GM23338 (cell line): ENCODE results near the gene RUNX3. TPM values are rescaled to one million over a fixed set of nuclear protein-coding genes. Genes with fewer than 3 reads are reported as not detected.

Source experiments
- ATAC-seq: fragments of 200-7000 bp; cut with Tn5 transposase; 3 replicates; pipeline ENCODE4 v1.9.1; 2020
- DNase-seq: peaks from one replicate; pipeline ENCODE4 v3.0.0-alpha.2; 2015; ENCODE audit warnings: low spot score
- H2AFZ ChIP-seq: fragments of 200-600 bp; sonication (generic); 2 replicates; pipeline ENCODE4 v1.8.0; 2016; ENCODE audit warnings: antibody characterized with exemption, mild to moderate bottlenecking, moderate library complexity
- H3F3A ChIP-seq: fragments of 200-600 bp; sonication (generic); replicated peaks from 2 replicates; pipeline ENCODE4 v1.8.0; 2017; ENCODE audit warnings: antibody characterized with exemption, mixed run types, low read depth
- H3K27ac ChIP-seq: fragments of 200-600 bp; sonication (generic); 2 replicates; pipeline ENCODE4 v1.6.1; 2016; ENCODE audit warnings: low read depth
- H3K27me3 ChIP-seq: fragments of 200-600 bp; sonication (generic); 2 replicates; pipeline ENCODE4 v1.8.0; 2016; ENCODE audit warnings: mild to moderate bottlenecking, mixed run types, moderate library complexity; ENCODE audit not compliant: insufficient read depth
- H3K36me3 ChIP-seq: fragments of 200-600 bp; sonication (generic); 2 replicates; pipeline ENCODE4 v1.8.0; 2016; ENCODE audit warnings: mild to moderate bottlenecking; ENCODE audit not compliant: insufficient read depth
- H3K4me1 ChIP-seq: fragments of 200-600 bp; sonication (generic); 2 replicates; pipeline ENCODE4 v1.8.0; 2016; ENCODE audit warnings: mild to moderate bottlenecking, moderate library complexity; ENCODE audit not compliant: insufficient read depth
- H3K4me2 ChIP-seq: fragments of 200-600 bp; sonication (generic); 2 replicates; pipeline ENCODE4 v1.7.1; 2017; ENCODE audit warnings: mixed run types
- H3K4me3 ChIP-seq: fragments of 200-600 bp; sonication (generic); 2 replicates; pipeline ENCODE4 v1.6.1; 2016; ENCODE audit warnings: mixed run types
- H3K79me2 ChIP-seq: fragments of 200-600 bp; sonication (generic); replicated peaks from 2 replicates; pipeline ENCODE4 v1.8.0; 2017; ENCODE audit warnings: mild to moderate bottlenecking; ENCODE audit not compliant: insufficient read depth
- H3K9me2 ChIP-seq: fragments of 200-600 bp; sonication (generic); 2 replicates; pipeline ENCODE4 v1.8.0; 2017; ENCODE audit not compliant: insufficient read depth
- H4K20me1 ChIP-seq: fragments of 200-600 bp; sonication (generic); replicated peaks from 2 replicates; pipeline ENCODE4 v1.8.0; 2017; ENCODE audit warnings: mild to moderate bottlenecking; ENCODE audit not compliant: insufficient read depth
- H3K27ac Mint-ChIP-seq: 2 replicates; pipeline ENCODE4 v1.8.0; 2020; ENCODE audit warnings: inconsistent platforms, mild to moderate bottlenecking, moderate library complexity, mixed read lengths
- H3K27me3 Mint-ChIP-seq: 3 replicates; pipeline ENCODE4 v1.8.0; 2022; ENCODE audit warnings: low read depth, mild to moderate bottlenecking, moderate library complexity, mixed read lengths, inconsistent platforms; ENCODE audit not compliant: insufficient read depth, poor library complexity
- H3K36me3 Mint-ChIP-seq: 3 replicates; pipeline ENCODE4 v1.8.0; 2021; ENCODE audit warnings: low read depth, mild to moderate bottlenecking, inconsistent platforms, moderate library complexity, mixed read lengths
- H3K4me1 Mint-ChIP-seq: 3 replicates; pipeline ENCODE4 v1.8.0; 2020; ENCODE audit warnings: mild to moderate bottlenecking, inconsistent platforms, mixed read lengths
- H3K4me3 Mint-ChIP-seq: 3 replicates; pipeline ENCODE4 v1.8.0; 2021; ENCODE audit warnings: moderate library complexity, mild to moderate bottlenecking, inconsistent platforms, mixed read lengths
- H3K9me3 Mint-ChIP-seq: 3 replicates; pipeline ENCODE4 v1.8.0; 2020; ENCODE audit warnings: moderate library complexity, mild to moderate bottlenecking, inconsistent platforms, mixed read lengths
- CREB1 ChIP-seq: fragments of 250-450 bp; sonication (Bioruptor Pico); IDR thresholded peaks from 2 replicates; pipeline ENCODE4 v1.5.0; 2020; ENCODE audit warnings: low read depth, mild to moderate bottlenecking, moderate library complexity
- CTCF ChIP-seq, 2 experiments: fragments of 200-600 bp in 1 of 2; sonication (generic) in 1 of 2; conservative IDR thresholded peaks; 2 replicates each; pipeline versions ENCODE4 v1.5.1 to v1.6.1; 2016 to 2017; ENCODE audit warnings: antibody characterized with exemption in 2 of 2, low read depth in 2 of 2, mild to moderate bottlenecking in 2 of 2, moderate library complexity in 1 of 2
- ETS1 ChIP-seq: IDR thresholded peaks from 2 replicates; pipeline ENCODE4 v1.6.1; 2016; ENCODE audit warnings: antibody characterized with exemption
- EZH2phosphoT487 ChIP-seq: fragments of 200-600 bp; sonication (generic); IDR thresholded peaks from one replicate; pipeline ENCODE4 v1.8.1; 2018; ENCODE audit warnings: antibody characterized with exemption; ENCODE audit not compliant: unreplicated experiment
- JUNB ChIP-seq: IDR thresholded peaks from one replicate; pipeline ENCODE4 v1.6.1; 2016; ENCODE audit warnings: antibody characterized with exemption; ENCODE audit not compliant: unreplicated experiment
- NANOG ChIP-seq: IDR thresholded peaks from 2 replicates; pipeline ENCODE4 v1.6.1; 2016; ENCODE audit warnings: antibody characterized with exemption, borderline replicate concordance
- POLR2AphosphoS5 ChIP-seq: IDR thresholded peaks from 2 replicates; pipeline ENCODE4 v1.6.1; 2016; ENCODE audit warnings: antibody characterized with exemption, low read depth
- STAT1 ChIP-seq: IDR thresholded peaks from one replicate; pipeline ENCODE4 v1.6.1; 2016; ENCODE audit warnings: antibody characterized with exemption; ENCODE audit not compliant: unreplicated experiment
- ZNF114 ChIP-seq: fragments of 250-450 bp; sonication (Bioruptor Pico); IDR thresholded peaks from 2 replicates; pipeline ENCODE4 v1.5.0; 2020; ENCODE audit warnings: mild to moderate bottlenecking, moderate library complexity
- ZNF331 ChIP-seq: fragments of 250-450 bp; sonication (Bioruptor Pico); IDR thresholded peaks from 2 replicates; pipeline ENCODE4 v1.5.0; 2020; ENCODE audit warnings: low read depth, mild to moderate bottlenecking, moderate library complexity
- ZNF462 ChIP-seq: fragments of 250-450 bp; sonication (Bioruptor Pico); IDR thresholded peaks from 2 replicates; pipeline ENCODE4 v1.5.0; 2020; ENCODE audit warnings: mild to moderate bottlenecking, moderate library complexity
- polyA plus RNA-seq: library from polyadenylated mRNA; unstranded; fragments of >200 nt; fragmentation: Nextera tagmentation; extraction: Ambion mirVana; gene quantifications from 2 replicates; pipeline ENCODE4 v1.2.1, GENCODE V29; 2016
- total RNA-seq: library from RNA; depleted of rRNA; stranded (reverse); fragments of >200 nt; shearing (Covaris generic); gene quantifications from 2 replicates; pipeline ENCODE4 v1.2.3, GENCODE V29; 2014

RUNX3 gene
- total and polyA plus RNA-seq, 2 experiments from 2014 or later, result 0.23 to 0.73 TPM

- Histone ChIP-seq H3K4me2 (no peak overlapping the region), H4K20me1 (no peaks in the 10 kb centered on the region), H2AFZ (no peak overlapping the region), H3K9me2 (no peaks in the 10 kb centered on the region), H3K4me1 (no peaks in the 10 kb centered on the region), H3K4me3 (no peak overlapping the region), H3K79me2 (no peaks in the 10 kb centered on the region), H3K27ac (no peak overlapping the region), H3K36me3 (no peaks in the 10 kb centered on the region), H3K27me3 (no peaks in the 10 kb centered on the region), H3F3A (no peaks in the 10 kb centered on the region)
- Mint-ChIP-seq H3K27ac (no peak overlapping the region), H3K36me3 (no peaks in the 10 kb centered on the region), H3K4me1 (no peaks in the 10 kb centered on the region; the same call in 1 of the 3 replicates), H3K9me3 (0 out of 3 replicates have a peak, but pooled peaks cover 2% of the 10 kb centered on the region), H3K27me3 (peaks cover 4% of the 10 kb centered on the region), H3K4me3 (no peak overlapping the region)
- DNase-seq (no peak), ATAC-seq (no peak)
- no peak for TF ChIP-seq STAT1
These were observed 49.0 kb downstream of the RUNX3 start for GRCh38 chr1:24881034-24881433.

GRCh38 chr1:24878775-24879742 is 51.0 kb downstream of the RUNX3 start:
- Histone ChIP-seq H3F3A (no peaks in the 10 kb centered on the region), H3K27me3 (no peaks in the 10 kb centered on the region), H3K4me2 (no peak overlapping the region), H3K36me3 (no peaks in the 10 kb centered on the region), H3K4me3 (no peak overlapping the region), H3K27ac (no peak overlapping the region), H3K9me2 (no peaks in the 10 kb centered on the region), H3K4me1 (no peaks in the 10 kb centered on the region), H3K79me2 (no peaks in the 10 kb centered on the region), H2AFZ (no peak overlapping the region), H4K20me1 (no peaks in the 10 kb centered on the region)
- Mint-ChIP-seq H3K9me3 (no peaks in the 10 kb centered on the region), H3K27me3 (peaks cover 1% of the 10 kb centered on the region), H3K4me3 (no peak overlapping the region), H3K27ac (no peak overlapping the region), H3K36me3 (no peaks in the 10 kb centered on the region), H3K4me1 (peaks cover 3% of the 10 kb centered on the region)
- DNase-seq (no peak), ATAC-seq (no peak)
- TF ChIP-seq NANOG (no peak), EZH2phosphoT487 (no peak), STAT1 (no peak), ZNF462 (CRISPR knock-in tag) (no peak), CREB1 (CRISPR knock-in tag) (no peak), ETS1 (no peak), JUNB (no peak), CTCF (conservative IDR thresholded peaks at IDR 0.05; ENCODE audit: low read depth in 2 of 2) (no peak), ZNF114 (CRISPR knock-in tag) (no peak), POLR2AphosphoS5 (no peak), ZNF331 (CRISPR knock-in tag) (no peak)
